Parathyroid adenoma (tissue), 2 donors: Measurements from ENCODE around the gene ZNF236.

ENCODE experiments used
- H2AFZ ChIP-seq: fragments of 300-600 bp; sonication (generic); one replicate; pipeline ENCODE4 v1.7.0; 2017; ENCODE audit warnings: antibody characterized with exemption, mild to moderate bottlenecking
- H3K27ac ChIP-seq: fragments of 300-600 bp; sonication (generic); one replicate; pipeline ENCODE4 v1.7.0; 2017
- H3K27me3 ChIP-seq: fragments of 300-600 bp; sonication (generic); one replicate; pipeline ENCODE4 v1.7.0; 2017; ENCODE audit warnings: low read length; ENCODE audit not compliant: control insufficient read depth, insufficient read depth
- H3K36me3 ChIP-seq: fragments of 300-600 bp; sonication (generic); one replicate; pipeline ENCODE4 v1.7.0; 2017; ENCODE audit warnings: low read length; ENCODE audit not compliant: control insufficient read depth, insufficient read depth
- H3K4me1 ChIP-seq: fragments of 300-600 bp; sonication (generic); one replicate; pipeline ENCODE4 v1.7.0; 2017; ENCODE audit warnings: control low read depth
- H3K4me2 ChIP-seq: fragments of 300-600 bp; sonication (generic); one replicate; pipeline ENCODE4 v1.7.0; 2017; ENCODE audit warnings: low read length
- H3K4me3 ChIP-seq: fragments of 300-600 bp; sonication (generic); one replicate; pipeline ENCODE4 v1.7.0; 2017; ENCODE audit warnings: low read depth, low read length
- H3K79me2 ChIP-seq: fragments of 300-600 bp; sonication (generic); one replicate; pipeline ENCODE4 v1.7.0; 2017; ENCODE audit warnings: control low read depth
- H3K9ac ChIP-seq: fragments of 300-600 bp; sonication (generic); one replicate; pipeline ENCODE4 v1.7.0; 2017; ENCODE audit warnings: mild to moderate bottlenecking
- H3K9me3 ChIP-seq: fragments of 300-600 bp; sonication (generic); one replicate; pipeline ENCODE4 v1.7.0; 2017; ENCODE audit warnings: low read length; ENCODE audit not compliant: control insufficient read depth
- TF ChIP-seq, protein P1 (sequence below): fragments of 300-600 bp; sonication (generic); IDR thresholded peaks from one replicate; pipeline ENCODE4 v1.7.0; 2017; ENCODE audit warnings: antibody characterized with exemption, mild to moderate bottlenecking
- donor health status: primary hyperparathyroidism.

Gene ZNF236

DNA sequence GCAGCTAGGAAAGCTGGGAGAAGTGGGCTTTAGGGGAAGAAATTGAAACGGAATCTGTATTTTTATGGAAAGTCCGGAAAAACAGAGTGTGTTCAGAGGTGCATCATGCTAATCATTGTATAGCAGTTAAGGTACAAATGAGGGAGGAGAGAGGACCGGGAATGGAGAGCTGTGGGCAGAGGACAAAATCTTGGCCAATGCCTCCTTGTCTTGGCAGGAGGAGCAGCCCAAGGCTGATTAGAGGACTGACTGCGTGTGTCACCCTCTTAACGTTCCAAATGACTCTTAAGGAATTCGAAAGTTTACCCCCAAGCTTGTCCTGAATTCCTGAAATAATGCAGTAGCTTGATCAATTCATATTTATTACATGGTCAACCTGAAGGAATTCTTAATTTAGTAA is 81.0 kb downstream of the ZNF236 start:
- Histone ChIP-seq H3K9ac (no peak overlapping the region), H3K4me2 (no peak overlapping the region), H3K27me3 (no peaks in the 10 kb centered on the region), H3K9me3 (no peaks in the 10 kb centered on the region), H3K4me1 (no peaks in the 10 kb centered on the region), H3K27ac (no peak overlapping the region), H2AFZ (no peak overlapping the region), H3K79me2 (no peaks in the 10 kb centered on the region), H3K4me3 (no peak overlapping the region), H3K36me3 (no peaks in the 10 kb centered on the region)
- TF ChIP-seq, protein P1, sequence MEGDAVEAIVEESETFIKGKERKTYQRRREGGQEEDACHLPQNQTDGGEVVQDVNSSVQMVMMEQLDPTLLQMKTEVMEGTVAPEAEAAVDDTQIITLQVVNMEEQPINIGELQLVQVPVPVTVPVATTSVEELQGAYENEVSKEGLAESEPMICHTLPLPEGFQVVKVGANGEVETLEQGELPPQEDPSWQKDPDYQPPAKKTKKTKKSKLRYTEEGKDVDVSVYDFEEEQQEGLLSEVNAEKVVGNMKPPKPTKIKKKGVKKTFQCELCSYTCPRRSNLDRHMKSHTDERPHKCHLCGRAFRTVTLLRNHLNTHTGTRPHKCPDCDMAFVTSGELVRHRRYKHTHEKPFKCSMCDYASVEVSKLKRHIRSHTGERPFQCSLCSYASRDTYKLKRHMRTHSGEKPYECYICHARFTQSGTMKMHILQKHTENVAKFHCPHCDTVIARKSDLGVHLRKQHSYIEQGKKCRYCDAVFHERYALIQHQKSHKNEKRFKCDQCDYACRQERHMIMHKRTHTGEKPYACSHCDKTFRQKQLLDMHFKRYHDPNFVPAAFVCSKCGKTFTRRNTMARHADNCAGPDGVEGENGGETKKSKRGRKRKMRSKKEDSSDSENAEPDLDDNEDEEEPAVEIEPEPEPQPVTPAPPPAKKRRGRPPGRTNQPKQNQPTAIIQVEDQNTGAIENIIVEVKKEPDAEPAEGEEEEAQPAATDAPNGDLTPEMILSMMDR = no peak

- Histone ChIP-seq H3K4me3 (no peak overlapping the region), H3K36me3 (no peaks in the 10 kb centered on the region), H3K4me1 (no peaks in the 10 kb centered on the region), H3K4me2 (no peak overlapping the region), H3K27me3 (no peaks in the 10 kb centered on the region), H3K27ac (no peak overlapping the region), H3K79me2 (no peaks in the 10 kb centered on the region), H3K9me3 (no peaks in the 10 kb centered on the region), H2AFZ (no peak overlapping the region), H3K9ac (no peak overlapping the region)
- TF ChIP-seq, protein P1 = no peak
Measured at GRCh38 chr18:76905821-76906220, 83.5 kb downstream of the ZNF236 start.

- Histone ChIP-seq H3K9ac (no peak overlapping the region), H3K36me3 (no peaks in the 10 kb centered on the region), H2AFZ (no peak overlapping the region)
Measured at GRCh38 chr18:76908277-76908676, 85.9 kb downstream of the ZNF236 start.

GRCh38 chr18:76909439-76909838 is 87.1 kb downstream of the ZNF236 start:
- H3K4me1 ChIP-seq = no peaks in the 10 kb centered on the region
- H3K79me2 ChIP-seq = no peaks in the 10 kb centered on the region
- H3K36me3 ChIP-seq = no peaks in the 10 kb centered on the region
- no peaks in the 10 kb centered on the region for H3K27me3 ChIP-seq
- TF ChIP-seq, protein P1 = no peak
- H3K4me2 ChIP-seq = no peak overlapping the region
- no peak overlapping the region for H2AFZ ChIP-seq
- H3K4me3 ChIP-seq = no peak overlapping the region
- no peak overlapping the region for H3K9ac ChIP-seq
- H3K9me3 ChIP-seq = no peaks in the 10 kb centered on the region
- H3K27ac ChIP-seq = no peak overlapping the region

More at GRCh38 chr18:76908277-76908676, 85.9 kb downstream of the ZNF236 start:
- Histone ChIP-seq H3K79me2 (no peaks in the 10 kb centered on the region), H3K9me3 (no peaks in the 10 kb centered on the region), H3K4me1 (no peaks in the 10 kb centered on the region), H3K4me2 (no peak overlapping the region), H3K4me3 (no peak overlapping the region), H3K27ac (no peak overlapping the region), H3K27me3 (no peaks in the 10 kb centered on the region)
- TF ChIP-seq, protein P1 = no peak

- Histone ChIP-seq H3K4me1 (no peaks in the 10 kb centered on the region), H3K9ac (no peak overlapping the region), H3K4me2 (no peak overlapping the region), H3K27ac (no peak overlapping the region), H3K4me3 (no peak overlapping the region), H3K27me3 (no peaks in the 10 kb centered on the region), H2AFZ (no peak overlapping the region), H3K79me2 (no peaks in the 10 kb centered on the region), H3K36me3 (no peaks in the 10 kb centered on the region), H3K9me3 (no peaks in the 10 kb centered on the region)
- TF ChIP-seq, protein P1 = no peak
Measured at GRCh38 chr18:76911440-76911839, 89.1 kb downstream of the ZNF236 start.
